Keratinocyte (primary cell): ENCODE data around the gene ZDHHC1. TPM values are rescaled to one million over a fixed set of nuclear protein-coding genes. Genes with fewer than 3 reads are reported as not detected.

ENCODE experiments used
- DNase-seq: peaks from one replicate; pipeline ENCODE4 v3.0.0-alpha.2; 2011; ENCODE audit warnings: low read depth, missing footprints, low spot score
- FAIRE-seq: peaks from 2 replicates; lab custom pipeline; 2011; peaks lifted over from hg19 to GRCh38; lab: Jason Lieb, UNC
- H2AFZ ChIP-seq: 2 replicates; pipeline ENCODE4 v1.6.0; 2012; ENCODE audit warnings: low read length, control low read depth, inconsistent platforms; ENCODE audit not compliant: control insufficient read depth
- H3K27ac ChIP-seq: 2 replicates; pipeline ENCODE4 v1.5.1; 2011; ENCODE audit warnings: low read length; ENCODE audit not compliant: control insufficient read depth, insufficient read depth
- H3K27me3 ChIP-seq: 3 replicates; pipeline ENCODE4 v1.6.0; 2011; ENCODE audit warnings: low read length; ENCODE audit not compliant: control insufficient read depth, insufficient read depth; ENCODE audit errors: extremely low read depth
- H3K36me3 ChIP-seq, 2 experiments: 2 replicates in 1 of 2; 3 replicates in 1 of 2; pipeline ENCODE4 v1.5.1; 2011; ENCODE audit warnings: low read length in 2 of 2, mild to moderate bottlenecking in 1 of 2; ENCODE audit not compliant: control insufficient read depth in 2 of 2, insufficient read depth in 2 of 2; ENCODE audit errors: extremely low read depth in 1 of 2
- H3K4me1 ChIP-seq: 3 replicates; pipeline ENCODE4 v1.5.1; 2011; ENCODE audit warnings: low read length; ENCODE audit not compliant: control insufficient read depth, insufficient read depth; ENCODE audit errors: extremely low read depth
- H3K4me2 ChIP-seq: 3 replicates; pipeline ENCODE4 v1.6.0; 2011; ENCODE audit warnings: low read depth, low read length; ENCODE audit not compliant: control insufficient read depth, insufficient read depth; ENCODE audit errors: extremely low read depth
- H3K4me3 ChIP-seq, 3 experiments: fragments of 200-600 bp in 1 of 3; sonication (generic) in 1 of 3; 2 replicates in 2 of 3; 3 replicates in 1 of 3; pipeline ENCODE4 v1.5.1; 2011 to 2016; ENCODE audit warnings: low read length in 3 of 3, mild to moderate bottlenecking in 3 of 3, control low read depth in 2 of 3, inconsistent platforms in 1 of 3, low read depth in 1 of 3, mixed read lengths in 1 of 3, mixed run types in 1 of 3, moderate library complexity in 1 of 3; ENCODE audit not compliant: control insufficient read depth in 2 of 3, insufficient read depth in 2 of 3; ENCODE audit errors: extremely low read depth in 1 of 3
- H3K79me2 ChIP-seq: 2 replicates; pipeline ENCODE4 v1.6.0; 2012; ENCODE audit warnings: low read length; ENCODE audit not compliant: control insufficient read depth, insufficient read depth
- H3K9ac ChIP-seq: 3 replicates; pipeline ENCODE4 v1.6.0; 2011; ENCODE audit warnings: low read length; ENCODE audit not compliant: control insufficient read depth, insufficient read depth; ENCODE audit errors: extremely low read depth
- H3K9me1 ChIP-seq: 3 replicates; pipeline ENCODE4 v1.6.0; 2011; ENCODE audit warnings: low read length; ENCODE audit not compliant: control insufficient read depth, insufficient read depth; ENCODE audit errors: extremely low read depth
- H3K9me3 ChIP-seq: 2 replicates; pipeline ENCODE4 v1.5.1; 2012; ENCODE audit warnings: low read depth, low read length; ENCODE audit not compliant: control insufficient read depth
- H4K20me1 ChIP-seq: 3 replicates; pipeline ENCODE4 v1.6.0; 2011; ENCODE audit warnings: low read length; ENCODE audit not compliant: control insufficient read depth, insufficient read depth; ENCODE audit errors: extremely low read depth
- CTCF ChIP-seq, 3 experiments: IDR thresholded peaks in 1 of 3; conservative IDR thresholded peaks in 1 of 3; optimal IDR thresholded peaks in 1 of 3; 2 replicates in 2 of 3; 3 replicates in 1 of 3; pipeline versions ENCODE3 to v1.5.1; 2011; ENCODE audit warnings: low read length in 3 of 3, mild to moderate bottlenecking in 3 of 3, moderate library complexity in 2 of 3, control low read depth in 1 of 3, inconsistent platforms in 1 of 3; ENCODE audit not compliant: insufficient read depth in 2 of 3; ENCODE audit errors: extremely low read depth in 1 of 3
- EZH2 ChIP-seq: IDR thresholded peaks from one replicate; pipeline ENCODE4 v1.6.1; 2012; ENCODE audit warnings: inconsistent platforms, mild to moderate bottlenecking, low read length, moderate library complexity
- dilution Hi-C: fragments of 300-500 bp; cut with MboI; formaldehyde crosslinking; loops from one replicate; pipeline ENCODE4 v1.7.0; 2020; ENCODE audit warnings: low sequenced_read_pairs; ENCODE audit not compliant: extremely low pct_ligation_motif_present
- polyA plus RNA-seq, 5 experiments: library from polyadenylated mRNA; depleted of rRNA in 3 of 5; stranded (reverse) in 3 of 5; stranded (forward) in 1 of 5; unstranded in 1 of 5; fragments of >200 nt; gene quantifications; 1 replicate in 1 of 5; 2 replicates in 3 of 5; 3 replicates in 1 of 5; pipeline versions ENCODE4 v1.2.1 to v1.2.3, GENCODE V29; 2011 to 2012; ENCODE audit warnings: missing spikeins in 2 of 5, low read depth in 1 of 5, low replicate concordance in 1 of 5

The ZDHHC1 gene
- polyA plus RNA-seq, 1 donor (not counting 4 experiments of a cell fraction or from before 2014, with no cell fraction given), result 1.1 TPM

GRCh38 chr16:67451061-67451703 lies 34.9 kb upstream of the ZDHHC1 start:
- no peak overlapping the region for H3K27ac ChIP-seq
- H3K9ac ChIP-seq, result no peak overlapping the region
- no peak overlapping the region for H3K4me3 ChIP-seq
- no peak overlapping the region for H2AFZ ChIP-seq
- dilution Hi-C loops, result no loop called here
- DNase-seq, result no peak
- peaks cover 17% of the 10 kb centered on the region for H4K20me1 ChIP-seq
- no peaks in the 10 kb centered on the region for H3K9me3 ChIP-seq
- peaks cover 5 to 24% of the 10 kb centered on the region in 2 experiments for H3K36me3 ChIP-seq
- no peaks in the 10 kb centered on the region for H3K4me1 ChIP-seq
- H3K4me2 ChIP-seq, result no peak overlapping the region
- no peaks in the 10 kb centered on the region for H3K79me2 ChIP-seq
- FAIRE-seq, result no peak
- TF ChIP-seq CTCF (optimal IDR thresholded peaks at IDR 0.05 in 1 of 3, IDR thresholded peaks at IDR 0.05 in 1 of 3, conservative IDR thresholded peaks at IDR 0.05 in 1 of 3; ENCODE audit: extremely low read depth in 1 of 3, insufficient read depth in 2 of 3, low read length in 3 of 3) (no peak), EZH2 (no peak)
- H3K27me3 ChIP-seq, result no peaks in the 10 kb centered on the region
- no peaks in the 10 kb centered on the region for H3K9me1 ChIP-seq

GRCh38 chr16:67449739-67450138 lies 33.5 kb upstream of the ZDHHC1 start:
- Histone ChIP-seq H3K9ac (no peak overlapping the region), H3K9me1 (no peaks in the 10 kb centered on the region), H3K27me3 (no peaks in the 10 kb centered on the region), H3K36me3 (peaks cover 5 to 20% of the 10 kb centered on the region in 2 experiments), H3K4me1 (no peaks in the 10 kb centered on the region), H3K4me3 (no peak overlapping the region), H2AFZ (no peak overlapping the region), H3K4me2 (no peak overlapping the region), H3K27ac (no peak overlapping the region), H4K20me1 (peaks cover 12% of the 10 kb centered on the region), H3K79me2 (no peaks in the 10 kb centered on the region), H3K9me3 (no peaks in the 10 kb centered on the region)
- TF ChIP-seq CTCF (optimal IDR thresholded peaks at IDR 0.05 in 1 of 3, IDR thresholded peaks at IDR 0.05 in 1 of 3, conservative IDR thresholded peaks at IDR 0.05 in 1 of 3; ENCODE audit: extremely low read depth in 1 of 3, insufficient read depth in 2 of 3, low read length in 3 of 3), result no peak
- TF ChIP-seq EZH2, result no peak
- DNase-seq (no peak), FAIRE-seq (no peak)
- dilution Hi-C loops, result no loop called here
